NK-92 (cell line): ENCODE results near the gene CPAMD8.

Experiments
- DNase-seq: peaks from one replicate; lab custom pipeline; 2025; ENCODE audit not compliant: unreplicated experiment; lab: John Stamatoyannopoulos, UW

The CPAMD8 gene

DNA sequence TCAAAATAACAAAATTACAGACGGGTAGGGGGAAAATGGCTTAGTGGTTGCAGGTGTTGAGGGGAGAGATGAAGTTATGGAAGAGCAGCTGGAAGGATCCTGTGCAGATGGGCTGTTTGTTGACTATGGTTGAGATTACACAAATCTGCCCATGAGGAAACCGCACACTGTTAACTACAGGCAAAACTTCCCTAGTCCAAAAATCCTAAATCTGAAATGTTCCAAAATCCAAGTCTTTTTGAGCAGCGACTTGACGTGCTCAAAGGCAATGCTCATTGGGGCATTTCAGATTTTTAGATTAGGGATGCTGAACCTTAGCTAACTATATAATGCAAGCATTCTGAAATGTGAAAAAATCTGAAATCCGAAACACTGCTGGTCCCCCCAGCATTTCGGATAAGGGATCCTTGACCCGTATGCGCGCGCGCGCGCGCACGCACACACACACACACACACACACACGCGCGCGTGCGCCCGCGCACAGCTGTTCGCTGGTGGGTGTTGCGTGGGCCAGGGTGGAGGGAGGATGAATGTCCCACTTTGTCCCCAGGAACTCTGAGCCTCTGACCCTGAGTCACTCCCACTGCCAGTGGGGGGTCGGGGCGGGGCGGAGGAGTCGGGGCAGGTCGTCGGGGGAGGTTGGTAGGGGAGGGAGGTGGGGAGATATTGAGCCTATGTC lies 131.0 kb downstream of the CPAMD8 start:
- no peak for DNase-seq

DNA sequence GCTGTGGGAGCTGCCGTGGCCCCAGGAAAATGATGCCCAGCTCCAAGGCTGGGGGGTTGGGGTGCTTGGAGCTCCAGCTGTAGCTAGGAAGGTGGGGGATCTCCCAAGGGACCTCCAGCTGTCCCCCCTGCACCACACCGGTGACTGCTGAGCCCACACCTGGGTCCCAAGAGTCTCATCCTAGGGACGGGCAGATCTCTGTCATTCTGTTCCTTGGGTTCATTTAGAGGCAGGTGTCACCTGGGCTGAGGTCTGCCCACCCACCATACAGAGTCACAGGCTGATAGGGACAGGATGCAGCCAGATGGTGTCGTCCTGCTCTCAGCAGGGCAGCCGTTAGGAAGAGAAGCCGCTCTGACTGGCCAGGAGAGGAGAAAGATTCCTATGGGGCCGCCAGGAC lies 132.5 kb downstream of the CPAMD8 start:
- DNase-seq = no peak

DNA sequence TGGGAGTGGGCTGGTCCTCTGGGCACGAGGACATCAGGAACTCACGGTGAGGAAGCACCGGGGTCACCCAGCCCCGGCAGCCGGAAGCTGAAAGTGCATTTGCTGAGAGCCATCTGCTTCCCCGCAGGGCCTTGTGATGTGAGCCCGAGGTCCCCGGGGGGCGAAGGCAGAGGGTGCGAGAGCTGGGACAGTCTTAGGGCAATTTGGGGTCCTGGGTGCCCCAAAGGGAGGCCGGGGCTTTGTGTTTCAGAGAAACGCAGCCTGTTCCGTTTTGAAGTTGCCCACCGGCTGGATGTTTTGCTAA lies 133.0 kb downstream of the CPAMD8 start:
- DNase-seq = no peak

DNA sequence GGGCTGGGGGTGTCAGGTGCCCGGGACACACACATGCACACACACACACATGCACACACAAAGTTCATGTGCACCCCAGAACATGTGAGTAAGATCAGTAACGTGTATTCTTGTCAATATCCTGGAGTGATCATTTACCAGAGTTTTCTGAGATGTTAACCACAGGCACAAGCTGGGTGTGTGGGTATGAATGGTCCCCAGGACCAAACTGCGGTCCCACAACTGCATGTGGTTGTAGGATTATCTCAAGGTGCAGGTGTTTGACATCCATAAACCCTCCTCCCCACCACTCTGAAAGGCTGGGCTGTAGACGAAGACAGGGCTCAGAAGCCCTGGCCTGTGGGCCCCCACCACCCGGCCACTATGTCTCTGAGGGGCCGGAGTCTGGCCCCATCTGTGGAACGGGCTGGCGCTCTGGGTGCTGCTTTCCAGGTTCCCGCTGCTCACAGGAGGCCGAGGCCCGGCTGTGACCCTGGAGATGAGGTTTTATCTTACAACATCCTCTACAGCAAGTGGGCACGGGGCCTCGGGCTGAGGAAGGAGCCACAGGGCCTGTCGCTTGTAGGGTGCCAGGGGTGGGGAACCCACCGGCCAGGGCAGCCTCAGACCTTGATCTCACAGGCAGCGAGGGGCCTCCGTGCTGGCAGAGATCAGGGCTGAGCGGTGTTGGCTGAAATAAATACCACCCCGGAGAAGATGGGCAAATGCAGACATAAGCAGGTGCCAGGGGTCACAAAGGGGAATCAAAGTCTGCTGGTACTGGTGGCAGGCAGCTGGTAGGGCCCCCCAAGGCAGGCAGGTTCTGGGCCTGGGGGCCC lies 133.5 kb downstream of the CPAMD8 start:
- DNase-seq = no peak

DNA sequence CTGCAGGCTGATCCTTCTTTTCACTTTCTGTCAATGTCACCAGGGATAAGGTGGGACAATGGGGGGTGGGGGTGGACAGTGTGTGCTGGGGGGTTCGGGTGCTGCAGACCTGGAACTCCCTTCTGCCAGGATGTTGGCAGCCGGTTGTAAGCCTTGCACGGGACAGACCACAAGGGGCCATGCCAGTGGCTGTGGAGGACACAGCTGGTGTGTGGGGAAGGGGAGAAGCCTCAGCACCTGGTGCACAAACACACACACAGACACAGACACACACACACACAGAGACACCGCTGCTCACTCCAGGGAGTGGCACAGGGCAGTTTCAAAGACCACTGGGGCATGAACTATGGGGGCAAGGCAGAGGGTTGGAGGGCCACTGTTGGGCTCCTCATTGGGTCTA lies 134.2 kb downstream of the CPAMD8 start:
- DNase-seq = no peak

DNA sequence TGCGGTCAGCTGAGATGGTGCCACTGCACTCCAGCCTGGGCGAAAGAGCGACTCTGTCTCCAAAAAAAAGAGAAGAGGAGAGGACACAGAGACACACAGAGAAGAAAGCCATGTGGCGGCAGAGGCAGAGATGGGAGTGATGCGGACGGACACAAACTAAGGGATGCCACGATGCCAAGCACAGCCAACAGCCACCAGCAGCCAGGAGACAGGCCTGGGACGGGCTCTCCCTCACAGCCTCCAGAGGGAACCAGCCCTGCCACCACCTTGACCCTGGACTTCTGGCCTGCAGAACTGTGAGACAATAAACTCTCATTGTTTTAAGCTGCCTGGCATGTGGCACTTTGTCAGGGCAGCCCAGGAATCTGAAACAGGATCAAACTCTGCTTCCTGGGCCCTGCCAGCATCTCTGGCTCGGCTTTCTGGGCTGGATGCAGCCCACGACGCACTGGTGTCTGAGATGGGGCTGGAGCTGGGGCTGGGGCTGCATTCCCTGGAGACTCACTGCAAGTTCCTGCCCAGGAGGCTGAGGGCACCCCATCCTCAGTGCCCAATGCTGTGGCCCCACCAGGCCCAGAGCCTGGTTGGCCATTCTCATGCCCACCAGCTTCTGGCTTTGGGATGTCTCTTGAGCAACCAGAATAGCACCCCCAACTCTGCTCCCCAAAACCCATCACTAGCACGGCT lies 134.8 kb downstream of the CPAMD8 start:
- DNase-seq = no peak

DNA sequence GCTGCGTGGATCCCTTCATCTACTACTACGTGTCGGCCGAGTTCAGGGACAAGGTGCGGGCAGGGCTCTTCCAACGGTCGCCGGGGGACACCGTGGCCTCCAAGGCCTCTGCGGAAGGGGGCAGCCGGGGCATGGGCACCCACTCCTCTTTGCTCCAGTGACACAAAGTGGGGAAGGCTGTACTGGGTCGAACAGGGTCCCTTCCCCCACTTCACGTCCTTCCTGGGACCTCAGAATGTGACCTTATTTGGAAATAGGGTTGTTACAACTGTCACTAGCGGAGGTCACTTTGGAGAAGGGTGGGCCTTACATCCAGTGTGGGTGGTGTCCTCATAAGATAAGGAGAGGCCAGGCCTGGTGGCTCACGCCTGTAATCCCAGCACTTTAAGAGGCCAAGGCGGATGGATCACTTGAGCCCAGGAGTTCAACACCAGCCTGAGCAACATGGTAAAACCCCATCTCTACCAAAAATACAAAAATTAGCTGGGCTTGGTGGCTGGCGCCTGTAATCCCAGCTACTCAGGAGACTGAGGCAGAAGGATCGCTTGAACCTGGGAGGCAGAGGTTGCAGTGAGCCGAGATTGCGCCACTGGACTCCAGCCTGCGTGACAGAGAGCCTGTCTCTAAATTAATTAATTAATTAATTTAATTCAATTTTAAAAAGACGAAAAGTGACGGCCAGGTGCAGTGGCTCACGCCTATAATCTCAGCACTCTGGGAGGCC lies 136.0 kb downstream of the CPAMD8 start:
- DNase-seq = no peak

DNA sequence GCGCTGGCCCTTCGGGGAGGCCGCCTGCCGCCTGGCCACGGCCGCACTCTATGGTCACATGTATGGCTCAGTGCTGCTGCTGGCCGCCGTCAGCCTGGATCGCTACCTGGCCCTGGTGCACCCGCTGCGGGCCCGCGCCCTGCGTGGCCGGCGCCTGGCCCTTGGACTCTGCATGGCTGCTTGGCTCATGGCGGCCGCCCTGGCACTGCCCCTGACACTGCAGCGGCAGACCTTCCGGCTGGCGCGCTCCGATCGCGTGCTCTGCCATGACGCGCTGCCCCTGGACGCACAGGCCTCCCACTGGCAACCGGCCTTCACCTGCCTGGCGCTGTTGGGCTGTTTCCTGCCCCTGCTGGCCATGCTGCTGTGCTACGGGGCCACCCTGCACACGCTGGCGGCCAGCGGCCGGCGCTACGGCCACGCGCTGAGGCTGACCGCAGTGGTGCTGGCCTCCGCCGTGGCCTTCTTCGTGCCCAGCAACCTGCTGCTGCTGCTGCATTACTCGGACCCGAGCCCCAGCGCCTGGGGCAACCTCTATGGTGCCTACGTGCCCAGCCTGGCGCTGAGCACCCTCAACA lies 136.6 kb downstream of the CPAMD8 start:
- no peak for DNase-seq

DNA sequence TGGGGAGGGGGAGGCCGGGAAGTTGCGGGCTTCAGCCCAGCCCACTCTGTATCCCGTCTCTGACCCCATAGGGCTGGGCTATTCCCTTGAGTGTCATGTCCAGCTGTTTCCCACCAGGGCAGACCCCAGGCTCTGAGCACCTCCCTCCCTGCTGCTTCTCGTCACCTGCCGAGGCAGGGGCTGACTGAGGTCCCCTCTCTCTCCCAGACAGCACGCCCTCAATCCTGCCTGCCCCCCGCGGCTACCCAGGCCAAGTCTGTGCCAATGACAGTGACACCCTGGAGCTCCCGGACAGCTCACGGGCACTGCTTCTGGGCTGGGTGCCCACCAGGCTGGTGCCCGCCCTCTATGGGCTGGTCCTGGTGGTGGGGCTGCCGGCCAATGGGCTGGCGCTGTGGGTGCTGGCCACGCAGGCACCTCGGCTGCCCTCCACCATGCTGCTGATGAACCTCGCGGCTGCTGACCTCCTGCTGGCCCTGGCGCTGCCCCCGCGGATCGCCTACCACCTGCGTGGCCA lies 137.2 kb downstream of the CPAMD8 start:
- no peak for DNase-seq

DNA sequence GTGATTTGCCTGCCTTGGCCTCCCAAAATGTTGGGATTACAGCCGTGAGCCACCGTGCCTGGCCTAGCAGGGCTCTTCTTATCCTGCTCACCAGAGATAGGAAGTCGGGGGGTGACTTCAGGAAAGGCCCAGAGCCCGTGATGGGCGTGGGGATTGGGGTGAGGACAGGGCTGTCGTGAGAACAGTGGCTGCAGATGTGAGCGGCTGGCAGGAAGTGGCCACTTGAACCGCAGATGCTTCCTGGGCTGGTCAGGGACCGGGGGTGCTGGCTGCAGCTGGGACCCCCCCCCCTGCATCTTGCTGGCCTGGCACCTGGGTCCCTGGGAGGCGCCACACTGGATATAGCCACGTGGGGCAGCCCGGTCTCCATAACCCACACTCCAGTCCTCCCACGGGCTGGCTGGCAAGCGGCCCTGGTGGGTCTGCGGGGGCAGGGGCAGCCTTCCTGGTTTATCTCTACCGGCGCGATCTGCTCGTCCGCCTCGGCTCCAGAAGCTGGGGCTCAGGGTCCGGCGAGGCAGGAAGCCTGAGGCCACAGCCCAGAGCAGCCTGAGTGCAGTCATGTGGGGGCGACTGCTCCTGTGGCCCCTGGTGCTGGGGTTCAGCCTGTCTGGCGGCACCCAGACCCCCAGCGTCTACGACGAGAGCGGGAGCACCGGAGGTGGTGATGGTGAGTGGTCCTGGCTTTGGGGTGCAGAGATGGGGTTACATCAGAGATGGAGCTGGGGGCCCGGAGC lies 137.8 kb downstream of the CPAMD8 start, which contains the start of gene F2RL3:
Gene F2RL3 (plus strand): TSS at position 371 of the 737 bp plus-strand sequence. CDS start 191 bp downstream, at position 562.
- DNase-seq = no peak

DNA sequence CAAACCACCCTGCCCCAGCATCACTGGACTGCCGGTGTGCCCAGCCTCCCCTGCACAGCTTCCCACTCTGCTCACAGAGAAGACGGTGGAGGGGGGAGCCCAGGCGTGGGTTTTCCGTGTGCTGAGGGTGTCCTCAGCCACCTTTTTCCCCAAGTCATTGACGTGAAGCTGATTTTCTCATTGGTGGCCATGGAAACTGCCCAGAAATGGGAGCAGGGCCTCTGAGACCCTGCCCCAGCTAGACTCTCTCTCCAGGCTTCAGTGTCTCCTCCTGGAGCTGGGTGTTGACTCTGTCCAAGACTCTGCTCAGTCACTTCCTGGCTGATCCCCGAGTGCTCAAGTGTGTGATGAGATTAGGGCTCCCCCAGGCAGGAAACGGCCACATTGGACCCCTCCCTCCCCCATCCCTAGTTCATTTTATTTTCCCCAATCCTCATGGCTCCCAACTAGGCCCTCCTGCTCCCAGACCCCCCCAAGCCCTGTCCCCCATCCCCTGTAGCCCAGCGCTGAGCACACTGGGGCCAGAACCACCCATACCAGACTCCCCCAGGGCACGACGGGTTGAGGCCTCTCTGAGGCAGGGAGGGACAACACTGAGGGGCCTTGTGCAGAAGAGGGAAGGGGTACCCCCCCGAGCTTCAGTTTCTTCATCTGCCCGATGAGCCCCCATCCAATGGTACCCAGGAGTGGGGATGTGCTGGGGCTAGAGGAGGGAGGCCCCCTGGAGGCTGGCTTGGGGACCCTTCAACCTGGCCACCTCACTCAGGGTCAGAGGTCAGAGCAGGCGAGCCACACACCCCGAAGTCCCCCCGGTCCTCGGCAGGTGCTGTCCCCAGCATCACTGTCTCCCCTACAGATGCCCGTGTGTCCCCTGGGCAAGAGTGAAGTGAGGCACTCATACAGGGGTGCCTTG lies 139.0 kb downstream of the CPAMD8 start:
- no peak for DNase-seq

DNA sequence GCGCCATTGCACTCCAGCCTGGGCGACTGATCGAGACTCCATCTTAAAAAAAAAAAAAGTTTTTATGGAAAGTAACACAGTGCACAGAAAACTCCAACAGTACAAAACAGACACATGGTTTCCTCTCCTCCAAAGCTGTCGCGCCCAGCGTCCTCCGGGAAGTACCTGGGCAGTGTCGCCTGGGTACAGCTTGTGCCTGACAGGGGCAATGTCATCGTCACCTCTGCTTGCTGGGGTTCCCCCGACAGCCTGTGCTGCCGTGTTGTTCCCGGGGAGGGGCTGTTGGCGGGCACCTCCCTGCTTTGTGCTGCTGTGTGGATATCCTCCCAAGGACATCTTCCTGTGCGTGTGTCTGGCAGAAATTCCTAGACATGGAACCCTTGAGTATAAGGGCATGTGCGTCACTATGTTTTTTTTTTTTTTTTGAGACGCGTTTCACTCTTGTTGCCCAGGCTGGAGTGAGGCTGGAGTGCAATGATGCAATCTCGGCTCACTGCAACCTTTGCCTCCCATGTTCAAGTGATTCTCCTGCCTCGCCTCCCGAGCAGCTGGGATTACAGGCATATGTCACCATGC lies 140.2 kb downstream of the CPAMD8 start:
- DNase-seq = no peak

DNA sequence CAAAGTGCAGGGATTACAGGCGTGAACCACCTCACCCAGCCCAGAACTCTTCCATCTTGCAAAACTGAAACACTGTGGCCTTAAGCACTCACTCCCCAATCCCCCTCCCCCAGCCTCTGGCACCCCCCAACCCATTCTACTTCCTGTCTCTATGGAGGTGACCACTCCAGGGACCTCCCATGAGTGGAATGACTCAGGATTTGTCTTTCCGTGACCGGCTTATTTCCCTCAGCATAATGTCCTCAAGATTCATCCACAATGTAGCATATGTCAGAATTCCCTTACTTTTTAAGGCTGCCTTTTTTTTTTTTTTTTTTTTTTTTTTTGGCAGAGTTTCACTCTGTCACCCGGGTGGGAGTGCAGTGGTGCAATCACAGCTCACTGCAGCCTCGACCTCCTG lies 141.4 kb downstream of the CPAMD8 start:
- DNase-seq = no peak

DNA sequence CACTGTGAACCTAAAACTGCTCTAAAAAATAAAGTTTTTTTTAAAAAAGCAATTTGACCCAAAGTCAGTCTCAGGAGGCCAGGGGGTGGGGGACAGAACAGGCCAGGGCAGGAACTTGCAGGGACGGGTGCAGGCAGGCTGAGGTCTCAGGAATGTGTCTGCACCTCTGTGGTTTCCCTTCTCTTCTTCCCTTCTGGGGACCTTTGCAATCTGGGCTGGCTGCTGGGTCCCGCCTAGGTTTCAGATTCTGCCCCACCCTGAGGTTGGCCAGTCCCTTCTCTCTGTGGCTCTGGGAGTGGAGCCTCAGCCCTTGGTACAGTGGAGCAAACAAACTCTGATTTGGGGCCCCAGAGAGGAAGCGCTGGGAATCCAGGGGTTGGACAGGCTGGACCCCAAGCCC lies 143.1 kb downstream of the CPAMD8 start:
- DNase-seq = no peak

DNA sequence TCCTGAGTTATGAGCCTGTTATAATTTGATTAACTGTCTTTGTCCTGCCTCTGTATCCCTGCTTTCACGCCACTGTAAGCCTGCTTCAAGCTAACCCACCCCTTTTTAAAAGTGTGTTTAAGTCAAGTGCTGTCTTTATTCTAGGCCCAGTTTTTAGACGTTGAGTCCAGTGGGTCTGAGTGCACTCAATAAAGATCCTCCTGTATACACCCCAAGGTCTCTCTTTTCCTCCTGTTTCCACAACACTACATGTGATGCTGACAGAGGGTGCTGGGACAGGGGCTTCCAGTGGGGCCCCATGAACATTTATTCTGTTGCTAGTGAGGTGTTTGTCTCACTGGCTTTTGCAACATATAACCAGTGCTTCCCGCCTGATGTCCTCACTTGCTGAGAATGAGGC lies 144.5 kb downstream of the CPAMD8 start:
- DNase-seq = no peak

DNA sequence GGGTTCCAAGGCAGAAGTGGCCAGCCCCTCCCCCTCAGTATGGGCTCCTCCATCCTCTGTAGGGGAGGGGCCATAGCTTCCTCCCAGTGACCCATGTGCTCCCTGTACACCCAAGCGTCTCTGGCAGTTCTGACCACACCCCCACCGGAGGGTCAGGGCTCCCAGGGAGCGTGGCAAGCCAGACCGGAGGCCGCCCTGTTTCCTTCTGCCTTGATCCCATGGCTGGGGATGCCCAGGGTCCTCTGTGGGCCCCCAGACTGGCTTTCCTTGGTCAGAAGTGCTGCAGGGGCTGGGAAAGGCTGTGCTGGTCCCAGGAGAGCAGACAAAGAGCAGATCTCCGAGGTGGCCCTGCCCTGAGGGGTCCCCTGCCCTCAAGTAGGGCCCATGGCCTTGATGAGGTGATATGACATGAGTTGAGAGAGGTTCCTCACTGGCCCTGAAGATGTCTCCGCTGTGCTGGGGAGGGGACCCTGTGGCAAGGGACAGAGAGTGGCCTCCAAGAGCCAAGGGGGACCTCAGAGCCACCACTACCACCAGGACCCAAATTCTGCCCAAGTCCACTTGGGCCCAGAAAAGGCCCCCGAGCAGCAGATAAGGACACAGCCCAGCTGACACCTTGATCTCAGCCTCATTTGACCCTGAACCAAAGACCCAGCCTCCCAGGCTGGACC lies 145.6 kb downstream of the CPAMD8 start:
- DNase-seq = no peak

DNA sequence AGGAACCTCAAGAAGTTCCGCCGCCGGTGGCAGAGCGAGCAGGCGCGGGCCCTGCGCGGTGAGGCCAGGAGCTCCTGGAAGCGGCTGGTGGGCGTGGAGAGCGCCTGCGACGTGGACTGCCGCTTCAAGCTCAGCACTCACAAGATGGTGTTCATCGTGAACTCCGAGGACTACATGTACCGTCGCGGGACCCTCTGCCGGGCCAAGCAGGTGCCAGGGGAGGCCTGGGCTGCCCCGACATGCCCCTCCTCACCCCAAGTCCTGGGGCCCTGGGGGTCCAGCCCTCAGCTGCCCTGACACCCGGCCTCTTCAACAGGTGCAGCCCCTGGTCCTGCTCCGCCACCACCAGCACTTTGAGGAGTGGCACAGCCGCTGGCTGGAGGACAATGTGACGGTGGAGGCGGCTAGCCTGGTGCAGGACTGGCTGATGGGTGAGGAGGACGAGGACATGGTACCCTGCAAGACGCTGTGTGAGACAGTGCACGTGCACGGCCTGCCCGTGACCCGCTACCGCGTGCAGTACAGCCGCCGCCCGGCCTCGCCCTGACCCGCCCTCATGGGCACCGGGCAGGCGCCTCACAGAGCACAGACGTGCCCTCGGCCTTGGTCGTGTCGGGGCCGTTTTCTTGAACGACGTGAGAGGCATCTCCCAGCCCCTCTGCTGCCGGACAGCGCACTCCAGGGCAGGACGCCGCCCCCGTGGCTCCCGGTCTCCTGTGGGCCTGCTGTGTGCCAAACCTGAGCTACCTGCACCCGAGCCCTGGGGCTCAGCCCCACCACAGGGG lies 148.2 kb downstream of the CPAMD8 start:
- DNase-seq = no peak

DNA sequence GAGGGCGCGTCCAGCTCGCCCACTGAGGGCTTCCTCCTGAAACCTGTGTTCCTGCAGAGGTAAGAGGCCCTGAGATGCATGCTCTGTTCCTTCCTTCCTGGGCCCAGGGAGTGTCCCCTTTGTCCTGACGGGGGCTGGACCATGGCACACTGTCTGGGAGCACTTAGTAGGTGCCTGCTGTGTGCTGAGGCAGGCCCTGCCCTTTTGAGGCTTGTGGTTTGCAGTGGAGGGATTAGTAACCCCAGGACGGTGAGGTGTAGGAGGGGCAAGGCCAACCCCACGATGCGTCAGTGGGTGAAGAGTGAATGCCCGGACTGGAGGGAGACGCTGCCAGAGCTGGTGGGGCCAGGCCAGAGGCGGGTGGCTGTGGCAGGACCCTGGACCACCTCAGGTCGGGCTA lies 149.0 kb downstream of the CPAMD8 start:
- DNase-seq = no peak
